ENCODE data around the gene CDK5RAP2.

CDK5RAP2 gene

GRCh38 chr9:120482424-120483186 lies 97.4 kb downstream of the CDK5RAP2 start:
- no peak overlapping the region for H3K4me3 ChIP-seq (ENCODE audit: low read depth, low read length)
- no peak for TF ChIP-seq CTCF (IDR thresholded peaks at IDR 0.05; ENCODE audit: insufficient read depth, low read depth, low read length, missing control alignments)
- DNase-seq (ENCODE audit: low read depth), result no peak

DNA sequence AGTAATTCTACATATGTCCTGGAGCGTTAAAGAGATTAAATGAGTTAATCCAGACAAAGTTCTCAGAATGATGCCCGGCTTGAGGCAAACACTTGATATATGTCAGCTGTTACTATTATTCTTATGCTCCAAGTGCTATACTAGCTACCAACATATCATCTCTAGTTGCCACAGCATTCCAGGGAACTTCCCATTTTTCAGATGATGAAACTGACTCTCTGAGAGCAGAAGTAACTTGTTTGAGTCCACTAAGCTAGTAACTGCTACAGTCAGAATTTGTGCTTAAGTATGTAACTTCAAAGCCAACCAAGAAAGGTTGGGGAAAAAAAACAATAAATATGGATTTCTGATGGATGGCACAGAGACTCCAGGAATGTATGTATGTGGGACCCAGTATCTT lies 98.1 kb downstream of the CDK5RAP2 start:
- H3K4me3 ChIP-seq (ENCODE audit: low read depth, low read length), result no peak overlapping the region
- no peak for TF ChIP-seq CTCF (IDR thresholded peaks at IDR 0.05; ENCODE audit: insufficient read depth, low read depth, low read length, missing control alignments)
- no peak for DNase-seq (ENCODE audit: low read depth)

- no peak for TF ChIP-seq CTCF (IDR thresholded peaks at IDR 0.05; ENCODE audit: insufficient read depth, low read depth, low read length, missing control alignments)
- DNase-seq (ENCODE audit: low read depth), result no peak
Measured at GRCh38 chr9:120481248-120481647, 98.7 kb downstream of the CDK5RAP2 start.

GRCh38 chr9:120480707-120481106 lies 99.3 kb downstream of the CDK5RAP2 start:
- H3K4me3 ChIP-seq (ENCODE audit: low read depth, low read length), result no peak overlapping the region
- no peak for DNase-seq (ENCODE audit: low read depth)
- TF ChIP-seq CTCF (IDR thresholded peaks at IDR 0.05; ENCODE audit: insufficient read depth, low read depth, low read length, missing control alignments), result no peak

More at GRCh38 chr9:120481248-120481647, 98.7 kb downstream of the CDK5RAP2 start:
- no peak overlapping the region for H3K4me3 ChIP-seq (ENCODE audit: low read depth, low read length)

DNA sequence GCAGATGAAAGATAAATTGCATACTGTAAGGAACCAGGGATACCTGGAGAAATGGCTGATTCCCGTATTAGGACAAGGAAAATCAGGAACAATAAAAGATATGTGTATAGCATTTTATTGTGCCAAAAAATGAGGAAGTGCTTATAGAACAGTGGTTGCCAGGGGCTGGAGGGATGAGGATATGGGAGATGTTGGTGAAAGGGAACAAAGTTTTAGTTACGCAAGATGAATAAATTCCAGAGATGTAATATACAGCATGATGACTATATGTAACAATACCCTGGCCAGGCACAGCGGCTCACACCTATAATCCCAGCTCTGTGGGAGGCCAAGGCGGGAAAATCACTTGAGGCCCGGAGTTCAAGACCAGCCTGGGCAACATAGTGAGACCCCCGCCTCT lies 101.8 kb downstream of the CDK5RAP2 start:
- DNase-seq (ENCODE audit: low read depth), result no peak
- H3K4me3 ChIP-seq (ENCODE audit: low read depth, low read length), result no peak overlapping the region
- no peak for TF ChIP-seq CTCF (IDR thresholded peaks at IDR 0.05; ENCODE audit: insufficient read depth, low read depth, low read length, missing control alignments)

- peak; percentile 73 for TF ChIP-seq CTCF (IDR thresholded peaks at IDR 0.05; ENCODE audit: insufficient read depth, low read depth, low read length, missing control alignments)
- no peak overlapping the region for H3K4me3 ChIP-seq (ENCODE audit: low read depth, low read length)
- peak; percentile 9 for DNase-seq (ENCODE audit: low read depth)
Measured at GRCh38 chr9:120477534-120478001, 102.4 kb downstream of the CDK5RAP2 start.

GRCh38 chr9:120475341-120475740 lies 104.6 kb downstream of the CDK5RAP2 start:
- DNase-seq (ENCODE audit: low read depth), result no peak
- no peak for TF ChIP-seq CTCF (IDR thresholded peaks at IDR 0.05; ENCODE audit: insufficient read depth, low read depth, low read length, missing control alignments)

More at GRCh38 chr9:120475341-120475740, 104.6 kb downstream of the CDK5RAP2 start:
- H3K4me3 ChIP-seq (ENCODE audit: low read depth, low read length), result no peak overlapping the region
